PFSK-1 (cell line): ENCODE measurements around the gene SSH3.

ENCODE experiments used
- POLR2AphosphoS5 ChIP-seq: IDR thresholded peaks from 2 replicates; pipeline ENCODE4 v1.6.1; 2012; ENCODE audit warnings: low read depth, mild to moderate bottlenecking, control low read depth, low read length, moderate library complexity
- REST ChIP-seq, 2 experiments: IDR thresholded peaks; 2 replicates each; pipeline versions ENCODE4 v1.6.1 to v1.8.0; 2011 to 2012; ENCODE audit warnings: low read depth in 2 of 2, low read length in 2 of 2, control low read depth in 1 of 2, inconsistent platforms in 1 of 2, mild to moderate bottlenecking in 1 of 2, moderate library complexity in 1 of 2; ENCODE audit not compliant: insufficient read depth in 1 of 2
- SIN3A ChIP-seq: IDR thresholded peaks from 2 replicates; pipeline ENCODE4 v1.6.1; 2012; ENCODE audit warnings: mild to moderate bottlenecking, low read length, moderate library complexity, borderline replicate concordance; ENCODE audit not compliant: insufficient read depth

GRCh38 chr11:67306769-67307544 lies 3.6 kb downstream of the SSH3 start:
- TF ChIP-seq SIN3A (no peak), POLR2AphosphoS5 (no peak), REST (IDR thresholded peaks at IDR 0.05; ENCODE audit: insufficient read depth in 1 of 2, low read depth in 2 of 2, low read length in 2 of 2) (no peak)
